IPS-20b (cell line): ENCODE measurements around the gene CRADD.

Experiments used
- H3K27ac ChIP-seq: one replicate; pipeline ENCODE4 v1.5.1; 2013; ENCODE audit warnings: low read length
- H3K27me3 ChIP-seq: 2 replicates; pipeline ENCODE4 v1.6.1; 2013; ENCODE audit warnings: mild to moderate bottlenecking, low read length, inconsistent platforms; ENCODE audit not compliant: insufficient read depth
- H3K36me3 ChIP-seq: 2 replicates; pipeline ENCODE4 v1.6.1; 2013; ENCODE audit warnings: low read depth, mild to moderate bottlenecking, inconsistent platforms, low read length, moderate library complexity; ENCODE audit not compliant: insufficient read depth
- H3K4me1 ChIP-seq: 2 replicates; pipeline ENCODE4 v1.6.1; 2013; ENCODE audit warnings: mild to moderate bottlenecking, control low read depth, inconsistent platforms, low read length, moderate library complexity; ENCODE audit not compliant: insufficient read depth
- H3K4me3 ChIP-seq: 2 replicates; pipeline ENCODE4 v1.5.1; 2013; ENCODE audit warnings: mild to moderate bottlenecking, low read length, inconsistent platforms
- H3K9ac ChIP-seq: 2 replicates; pipeline ENCODE4 v1.6.1; 2013; ENCODE audit warnings: low read depth, mild to moderate bottlenecking, inconsistent platforms, low read length, moderate library complexity
- H3K9me3 ChIP-seq: 2 replicates; pipeline ENCODE4 v1.6.1; 2013; ENCODE audit warnings: mild to moderate bottlenecking, low read depth, low read length, inconsistent platforms; ENCODE audit not compliant: insufficient read depth

The CRADD gene

DNA sequence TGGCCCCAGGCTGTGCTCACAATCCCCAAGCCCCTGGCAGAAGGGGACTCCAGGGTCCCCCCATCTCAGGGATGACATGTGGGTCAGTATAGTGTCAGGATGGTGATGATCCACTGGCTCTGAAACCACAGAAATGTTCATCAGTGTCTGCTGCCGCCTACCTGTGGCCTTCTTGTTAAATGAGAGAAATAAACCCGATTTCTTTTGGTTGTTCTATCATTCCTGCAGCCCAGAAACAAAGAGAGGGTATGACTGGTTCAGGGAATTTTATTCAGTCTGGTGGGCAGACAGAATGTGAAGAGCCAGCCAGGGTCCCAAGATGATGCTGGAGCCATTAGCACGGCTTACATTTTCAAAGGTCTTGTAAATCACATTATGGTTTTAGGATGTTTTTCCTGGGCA, 86.6 kb downstream of the CRADD start:
- Histone ChIP-seq H3K36me3 (no peaks in the 10 kb centered on the region), H3K4me1 (peaks cover 6% of the 10 kb centered on the region; the same call in 1 of the 2 replicates), H3K27ac (no peak overlapping the region), H3K4me3 (no peak overlapping the region), H3K9me3 (no peaks in the 10 kb centered on the region), H3K27me3 (no peaks in the 10 kb centered on the region), H3K9ac (no peak overlapping the region)

DNA sequence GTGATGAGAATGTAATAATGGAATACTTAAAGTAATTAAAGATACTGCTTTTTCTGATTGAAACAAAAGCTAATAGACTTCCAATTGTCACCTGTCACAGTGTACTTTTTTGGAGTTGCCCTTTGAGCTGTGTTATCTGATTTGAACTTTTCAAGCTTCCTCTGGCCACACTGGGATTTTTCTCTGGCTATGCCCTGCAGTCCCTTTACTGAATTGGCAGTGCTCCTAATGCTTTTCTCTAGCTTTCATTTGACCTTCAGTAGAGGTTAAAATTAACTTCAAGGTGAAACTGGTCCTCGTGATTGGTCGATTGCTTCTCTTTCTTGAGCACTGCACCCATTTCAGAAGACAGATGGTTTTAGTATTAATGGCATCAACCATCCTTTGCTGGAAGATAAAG, 89.2 kb downstream of the CRADD start:
- H3K27ac ChIP-seq, result no peak overlapping the region
- H3K27me3 ChIP-seq, result no peaks in the 10 kb centered on the region
- no peak overlapping the region for H3K9ac ChIP-seq
- peaks cover 3% of the 10 kb centered on the region; the same call in 1 of the 2 replicates for H3K4me1 ChIP-seq
- H3K4me3 ChIP-seq, result no peak overlapping the region
- H3K9me3 ChIP-seq, result no peaks in the 10 kb centered on the region
- no peaks in the 10 kb centered on the region for H3K36me3 ChIP-seq

DNA sequence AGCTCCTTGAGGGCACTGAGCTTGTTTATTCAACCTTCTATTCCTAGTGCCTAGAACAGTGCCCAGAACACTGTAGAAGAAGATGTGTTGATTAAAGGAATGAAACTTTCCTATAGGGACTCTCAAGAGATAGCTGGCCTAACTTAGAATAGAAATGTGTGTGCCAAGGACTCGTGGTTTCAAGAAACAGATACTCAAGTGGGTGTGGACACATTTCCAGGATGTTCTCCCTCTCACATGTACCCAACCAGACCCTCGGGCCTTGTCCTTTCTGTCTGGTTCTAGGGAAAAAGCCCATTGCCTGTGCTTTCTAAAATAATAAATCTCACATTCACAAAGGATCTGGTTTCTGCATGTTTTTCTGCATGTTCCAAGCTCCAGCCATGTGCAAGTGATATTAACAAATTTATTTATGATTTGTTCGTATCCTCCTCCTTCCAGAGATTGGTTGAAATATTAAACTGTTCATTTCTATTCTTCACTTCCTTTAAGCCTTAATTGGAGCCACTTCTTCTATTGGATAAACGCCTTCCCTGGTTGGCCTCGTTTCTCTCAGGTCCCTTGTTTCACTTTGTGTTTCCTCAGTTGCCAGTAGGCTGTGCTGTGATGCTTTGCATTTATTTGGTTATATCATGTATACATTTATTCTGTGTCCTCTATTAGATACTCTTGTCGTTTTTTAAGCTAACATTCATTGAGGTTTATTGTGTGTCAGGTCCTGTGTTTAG, 89.8 kb downstream of the CRADD start:
- H3K27ac ChIP-seq, result no peak overlapping the region
- H3K27me3 ChIP-seq, result no peaks in the 10 kb centered on the region
- no peaks in the 10 kb centered on the region for H3K9me3 ChIP-seq
- H3K4me1 ChIP-seq, result peaks cover 3% of the 10 kb centered on the region; the same call in 1 of the 2 replicates
- H3K9ac ChIP-seq, result no peak overlapping the region
- H3K4me3 ChIP-seq, result no peak overlapping the region
- no peaks in the 10 kb centered on the region for H3K36me3 ChIP-seq

DNA sequence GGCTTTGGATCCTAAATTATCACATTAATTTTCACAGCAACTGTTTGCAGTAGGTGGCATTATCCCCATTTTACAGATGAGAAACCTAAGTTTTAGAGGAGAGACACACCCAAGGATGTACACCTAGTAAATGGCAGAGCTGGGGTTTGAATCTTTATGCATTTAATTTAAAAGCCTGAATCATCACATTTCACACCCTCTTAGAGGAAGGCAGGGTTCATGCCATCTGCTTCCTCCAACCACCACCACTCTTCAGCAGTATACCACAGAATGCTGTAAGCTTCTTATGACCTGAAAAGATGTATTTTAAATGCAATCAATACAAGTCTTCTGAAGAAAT, 90.3 kb downstream of the CRADD start:
- Histone ChIP-seq H3K36me3 (no peaks in the 10 kb centered on the region), H3K27ac (no peak overlapping the region), H3K27me3 (no peaks in the 10 kb centered on the region), H3K4me1 (peaks cover 3% of the 10 kb centered on the region; the same call in 1 of the 2 replicates), H3K9ac (no peak overlapping the region), H3K9me3 (no peaks in the 10 kb centered on the region), H3K4me3 (no peak overlapping the region)

DNA sequence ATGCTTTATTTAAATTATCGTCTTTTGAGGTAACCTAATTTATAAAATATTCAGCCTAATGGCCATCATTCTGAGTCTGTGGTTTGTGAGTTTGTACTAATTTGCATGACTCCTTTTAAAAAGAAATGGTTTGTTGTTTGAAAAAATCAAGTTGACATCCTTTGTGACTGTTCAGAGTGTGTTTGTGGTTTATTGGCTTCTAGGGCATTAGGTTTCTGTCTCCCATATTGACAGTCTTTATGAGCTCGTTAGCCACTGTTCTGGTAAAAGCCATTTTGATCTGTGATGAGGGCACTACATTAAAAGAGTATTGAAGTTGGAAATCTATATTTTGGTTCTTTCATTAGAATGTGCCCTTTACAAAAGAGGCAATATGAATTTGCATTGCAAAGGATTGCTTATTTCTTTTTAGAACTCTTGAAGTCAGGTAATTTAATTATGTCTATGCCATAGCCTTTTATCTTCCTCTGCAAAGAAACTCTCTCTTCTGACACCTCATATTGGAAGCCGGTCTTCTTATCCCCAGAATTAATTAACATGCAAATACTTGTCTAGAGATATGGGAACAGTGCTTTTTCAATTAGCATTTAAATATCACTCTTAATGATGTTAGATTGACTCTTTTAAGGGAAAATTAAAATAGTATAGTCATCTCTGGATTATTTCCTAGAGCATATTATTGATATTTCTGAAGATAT, 95.0 kb downstream of the CRADD start:
- H3K4me1 ChIP-seq, result no peaks in the 10 kb centered on the region
- no peak overlapping the region for H3K27ac ChIP-seq
- no peaks in the 10 kb centered on the region for H3K27me3 ChIP-seq
- no peaks in the 10 kb centered on the region for H3K36me3 ChIP-seq
- H3K9ac ChIP-seq, result no peak overlapping the region
- no peaks in the 10 kb centered on the region for H3K9me3 ChIP-seq
- H3K4me3 ChIP-seq, result no peak overlapping the region

DNA sequence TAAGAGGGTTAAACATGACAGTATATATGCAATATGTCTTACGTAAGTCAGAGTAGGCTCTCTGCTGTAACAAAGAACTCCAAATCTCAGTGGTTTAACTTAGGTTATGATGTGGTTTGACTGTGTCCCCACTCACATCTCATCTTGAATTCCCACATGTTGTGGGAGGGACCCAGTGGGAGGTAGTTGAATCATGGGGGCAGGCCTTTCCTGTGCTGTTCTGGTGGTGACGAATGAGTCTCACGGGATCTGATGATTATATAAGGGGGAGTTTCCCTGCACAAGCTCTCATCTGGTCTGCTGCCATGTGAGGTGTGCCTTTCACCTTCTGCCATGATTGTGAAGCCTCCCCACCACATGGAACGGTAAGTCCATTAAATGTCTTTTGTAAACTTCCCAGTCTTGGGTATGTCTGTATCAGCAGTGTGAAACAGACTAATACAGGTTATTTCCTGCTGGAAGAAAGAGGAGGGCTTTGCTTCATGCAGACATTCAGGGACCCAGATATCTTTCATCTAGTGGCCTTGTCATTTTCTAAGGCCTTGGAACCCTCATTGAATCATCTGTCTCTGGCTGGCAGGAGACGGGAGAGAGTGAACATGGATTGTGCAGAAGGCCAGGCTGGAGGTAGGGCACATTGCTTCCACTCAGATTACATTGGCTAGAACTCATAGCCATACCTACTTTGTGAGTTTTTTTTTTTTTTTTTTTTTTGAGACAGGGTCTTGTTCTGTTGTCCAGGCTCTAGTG, 96.1 kb downstream of the CRADD start:
- no peak overlapping the region for H3K4me3 ChIP-seq
- H3K36me3 ChIP-seq, result no peaks in the 10 kb centered on the region
- H3K9ac ChIP-seq, result no peak overlapping the region
- no peaks in the 10 kb centered on the region for H3K27me3 ChIP-seq
- no peaks in the 10 kb centered on the region for H3K9me3 ChIP-seq
- no peak overlapping the region for H3K27ac ChIP-seq
- H3K4me1 ChIP-seq, result no peaks in the 10 kb centered on the region

DNA sequence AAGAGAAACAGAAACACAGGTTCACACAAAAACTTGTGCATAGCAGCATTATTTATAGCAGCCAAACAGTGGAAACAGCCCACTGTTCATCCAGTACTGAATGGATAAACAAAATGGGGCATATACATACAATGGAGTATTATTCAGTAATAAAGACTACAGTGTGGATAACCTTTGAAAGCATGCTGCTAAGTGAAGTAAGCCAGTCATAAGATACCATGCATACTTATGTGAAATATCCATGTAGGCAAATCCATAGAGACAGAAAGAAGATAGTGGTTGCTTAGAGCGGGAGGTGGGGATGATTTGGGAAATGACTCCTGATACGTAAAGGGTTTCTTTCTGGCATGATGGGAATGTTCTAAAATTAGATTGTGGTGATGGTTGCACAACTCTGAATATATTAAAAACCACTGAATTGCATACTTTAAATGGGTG, 99.4 kb downstream of the CRADD start:
- Histone ChIP-seq H3K36me3 (no peaks in the 10 kb centered on the region), H3K27me3 (no peaks in the 10 kb centered on the region), H3K9ac (no peak overlapping the region), H3K27ac (no peak overlapping the region), H3K4me1 (no peaks in the 10 kb centered on the region), H3K9me3 (no peaks in the 10 kb centered on the region), H3K4me3 (no peak overlapping the region)

DNA sequence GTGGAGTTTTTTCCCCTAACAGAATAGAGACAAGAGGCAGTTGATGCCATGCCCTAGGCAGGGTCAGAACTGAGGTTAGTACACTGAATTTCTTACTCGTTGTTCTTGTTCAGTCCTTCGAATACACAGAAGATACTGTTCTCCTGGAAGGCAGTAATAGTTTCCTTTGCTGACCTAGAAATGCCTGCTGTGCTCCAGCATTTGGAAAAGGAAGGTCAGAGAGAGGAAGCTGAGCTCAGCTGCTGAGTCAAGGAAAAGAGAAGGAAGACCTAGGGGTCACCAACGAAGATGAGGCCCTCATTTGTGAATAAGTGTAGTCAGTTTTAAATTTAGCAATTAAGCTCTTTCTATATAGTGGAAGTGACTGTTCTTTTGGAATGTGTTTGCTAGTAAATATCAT, 100.1 kb downstream of the CRADD start:
- no peaks in the 10 kb centered on the region for H3K9me3 ChIP-seq
- H3K4me1 ChIP-seq, result no peaks in the 10 kb centered on the region
- H3K27me3 ChIP-seq, result no peaks in the 10 kb centered on the region
- H3K4me3 ChIP-seq, result no peak overlapping the region
- H3K9ac ChIP-seq, result no peak overlapping the region
- no peaks in the 10 kb centered on the region for H3K36me3 ChIP-seq
- H3K27ac ChIP-seq, result no peak overlapping the region

DNA sequence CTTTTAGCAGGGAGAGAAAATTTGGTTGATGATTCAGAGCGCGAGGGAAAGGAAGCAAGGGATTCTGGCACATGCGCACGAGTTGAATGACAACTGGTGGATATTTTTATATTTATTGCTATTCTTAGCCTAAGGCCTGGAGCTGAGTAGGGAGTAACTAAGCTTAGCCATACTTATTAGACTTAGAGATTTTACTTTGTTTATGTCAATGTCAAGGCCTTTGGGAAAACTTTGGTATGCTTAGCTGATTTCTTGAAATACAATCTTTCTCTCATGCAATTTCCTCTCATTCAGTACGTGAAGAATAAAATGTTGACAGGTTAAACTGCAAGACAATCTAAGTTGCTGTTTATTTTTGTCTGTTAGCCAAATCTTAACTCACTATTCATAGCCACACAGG, 101.1 kb downstream of the CRADD start:
- Histone ChIP-seq H3K36me3 (no peaks in the 10 kb centered on the region), H3K9me3 (no peaks in the 10 kb centered on the region), H3K27ac (no peak overlapping the region), H3K4me3 (no peak overlapping the region), H3K27me3 (no peaks in the 10 kb centered on the region), H3K4me1 (no peaks in the 10 kb centered on the region), H3K9ac (no peak overlapping the region)

DNA sequence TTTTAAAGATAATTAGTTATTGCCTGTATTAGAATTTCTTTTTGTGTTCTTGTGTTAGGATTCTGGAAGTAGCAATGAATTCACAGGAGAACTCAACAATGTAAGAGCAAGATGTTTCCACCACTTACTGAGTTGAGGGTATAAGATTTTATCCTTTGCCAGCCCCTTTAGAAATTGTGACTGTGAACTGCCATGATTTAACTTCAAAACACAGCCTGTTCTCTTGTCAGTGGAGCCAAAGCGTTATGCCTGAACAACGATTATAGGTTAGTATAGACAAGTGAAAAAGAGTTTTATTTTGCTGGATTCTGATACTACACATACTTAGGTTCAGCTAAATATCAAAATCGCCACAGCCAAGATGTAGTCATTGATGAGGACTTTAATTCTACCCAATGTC, 101.6 kb downstream of the CRADD start:
- H3K27ac ChIP-seq, result no peak overlapping the region
- no peaks in the 10 kb centered on the region for H3K4me1 ChIP-seq

DNA sequence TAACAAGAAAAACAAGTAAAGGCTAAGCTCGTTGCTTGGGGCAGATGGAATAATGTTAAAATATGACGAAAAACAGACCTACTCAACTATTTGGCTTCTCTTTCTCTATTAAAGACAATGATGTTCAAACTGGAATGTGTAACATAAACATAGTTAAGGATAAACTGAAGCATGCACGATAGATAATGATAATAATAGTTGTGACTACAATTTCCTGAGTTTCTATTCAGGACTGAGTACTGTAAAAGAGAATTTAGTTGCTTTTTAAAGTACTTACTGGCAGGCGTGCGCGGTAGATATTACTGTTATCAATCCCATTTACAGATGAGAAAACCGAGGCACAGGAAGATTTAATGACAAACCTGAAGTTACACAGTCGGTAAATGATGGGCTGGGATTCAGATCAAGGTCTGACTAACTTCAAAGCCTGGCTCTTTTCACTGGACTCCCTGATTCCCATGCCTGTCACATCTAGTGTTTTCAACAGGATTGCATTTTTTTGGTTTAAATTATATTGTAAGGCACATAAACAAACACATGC, 103.0 kb downstream of the CRADD start:
- no peak overlapping the region for H3K27ac ChIP-seq
- no peaks in the 10 kb centered on the region for H3K27me3 ChIP-seq
- H3K9ac ChIP-seq, result no peak overlapping the region
- H3K36me3 ChIP-seq, result no peaks in the 10 kb centered on the region
- peaks cover 7% of the 10 kb centered on the region; the same call in 1 of the 2 replicates for H3K4me1 ChIP-seq
- no peaks in the 10 kb centered on the region for H3K9me3 ChIP-seq
- H3K4me3 ChIP-seq, result no peak overlapping the region

More for the DNA sequence above, 101.6 kb downstream of the CRADD start:
- Histone ChIP-seq H3K9me3 (no peaks in the 10 kb centered on the region), H3K4me3 (no peak overlapping the region), H3K9ac (no peak overlapping the region), H3K36me3 (no peaks in the 10 kb centered on the region), H3K27me3 (no peaks in the 10 kb centered on the region)
